ENCODE data around the gene AP1S2. TPM values are rescaled to one million over a fixed set of nuclear protein-coding genes. Genes with fewer than 3 reads are reported as not detected.

AP1S2 gene
- total RNA-seq, 2 donors from 2014 or later: 61.6 to 155 TPM

DNA sequence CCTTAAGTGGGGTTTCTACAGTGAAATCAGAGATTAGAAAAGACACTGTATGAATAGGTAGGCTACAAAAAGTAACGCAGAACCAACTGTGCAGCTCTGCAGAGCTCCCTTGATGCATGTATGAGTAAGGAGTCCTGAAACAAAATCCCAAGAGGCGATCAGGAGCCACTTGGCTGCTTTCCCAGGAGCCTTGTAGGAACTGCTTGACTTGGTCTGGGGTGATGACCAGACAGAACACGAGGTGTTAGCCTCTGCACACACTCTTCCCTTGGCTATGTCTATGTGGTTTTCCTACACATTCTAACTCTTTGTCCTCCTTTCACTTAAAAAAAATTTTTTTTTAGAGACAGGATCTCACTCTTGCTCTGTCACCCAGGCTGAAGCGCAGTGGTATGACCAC, 22.8 kb upstream of the AP1S2 start:
- TF ChIP-seq CTCF (IDR thresholded peaks at IDR 0.05): no peak
- ATAC-seq (ENCODE audit: insufficient number of reproducible peaks, low FRiP score, low read depth) (no peak), DNase-seq (ENCODE audit: low spot score) (no peak)
- Histone ChIP-seq H3K27ac (no peak overlapping the region), H3K9me3 (no peaks in the 10 kb centered on the region), H3K4me1 (ENCODE audit: control insufficient read depth in 1 of 2, low read depth in 2 of 2) (no peaks in the 10 kb centered on the region), H3K4me3 (no peak overlapping the region), H3K36me3 (no peaks in the 10 kb centered on the region), H3K27me3 (replicated peaks; ENCODE audit: insufficient read depth) (no peaks in the 10 kb centered on the region)

DNA sequence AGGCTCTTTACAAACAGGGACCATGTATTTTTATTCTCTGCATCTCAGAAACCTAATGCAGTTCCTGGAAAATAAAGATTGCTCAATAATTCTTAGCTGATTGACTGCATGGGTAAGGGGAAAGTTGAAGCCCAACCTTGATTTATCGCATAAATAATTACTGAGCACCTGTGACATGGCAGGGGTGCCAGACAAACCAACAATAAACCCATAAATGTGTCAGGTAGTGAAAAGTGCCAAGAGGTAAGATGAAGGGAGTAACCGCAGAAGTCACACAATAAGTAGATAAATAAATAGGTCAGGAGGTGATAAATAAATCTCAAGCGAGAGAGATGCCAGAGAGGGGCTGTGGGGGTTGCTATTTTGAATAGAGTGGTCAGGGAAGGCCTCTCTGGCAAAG, 20.1 kb upstream of the AP1S2 start:
- H3K27ac ChIP-seq: no peak overlapping the region
- no peaks in the 10 kb centered on the region for H3K4me1 ChIP-seq (ENCODE audit: control insufficient read depth in 1 of 2, low read depth in 2 of 2)
- no peaks in the 10 kb centered on the region for H3K27me3 ChIP-seq (replicated peaks; ENCODE audit: insufficient read depth)
- no peaks in the 10 kb centered on the region for H3K9me3 ChIP-seq
- H3K4me3 ChIP-seq: no peak overlapping the region
- no peak for TF ChIP-seq CTCF (IDR thresholded peaks at IDR 0.05)
- no peaks in the 10 kb centered on the region for H3K36me3 ChIP-seq
- DNase-seq (ENCODE audit: low spot score) (no peak), ATAC-seq (ENCODE audit: insufficient number of reproducible peaks, low FRiP score, low read depth) (no peak)

GRCh38 chrX:15873566-15873965, 19.0 kb upstream of the AP1S2 start:
- no peak overlapping the region for H3K27ac ChIP-seq
- DNase-seq (ENCODE audit: low spot score) (no peak), ATAC-seq (ENCODE audit: insufficient number of reproducible peaks, low FRiP score, low read depth) (no peak)
- no peaks in the 10 kb centered on the region for H3K36me3 ChIP-seq
- H3K4me3 ChIP-seq: no peak overlapping the region
- no peaks in the 10 kb centered on the region for H3K27me3 ChIP-seq (replicated peaks; ENCODE audit: insufficient read depth)
- H3K9me3 ChIP-seq: no peaks in the 10 kb centered on the region
- H3K4me1 ChIP-seq (ENCODE audit: control insufficient read depth in 1 of 2, low read depth in 2 of 2): no peaks in the 10 kb centered on the region
- TF ChIP-seq CTCF (IDR thresholded peaks at IDR 0.05): no peak

DNA sequence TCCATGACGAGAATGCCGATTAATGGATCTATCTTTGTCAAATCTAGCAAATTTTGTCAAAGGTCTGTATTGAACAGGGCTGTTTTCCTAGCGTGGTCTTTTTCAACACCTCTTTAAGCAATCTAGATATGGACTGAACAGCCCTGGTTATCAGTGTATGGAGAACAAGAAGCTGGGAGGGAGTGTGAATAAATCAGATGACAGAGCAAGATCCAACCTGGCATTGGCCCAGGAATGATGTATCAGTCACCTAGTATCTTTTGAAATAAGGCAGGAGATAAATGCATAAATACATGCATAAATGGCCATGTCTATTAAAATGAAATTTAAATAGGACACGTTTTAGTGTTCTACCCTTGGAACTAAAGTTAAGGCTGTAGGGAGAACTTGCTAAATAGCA, 15.7 kb upstream of the AP1S2 start:
- Histone ChIP-seq H3K4me3 (no peak overlapping the region), H3K9me3 (no peaks in the 10 kb centered on the region), H3K27me3 (replicated peaks; ENCODE audit: insufficient read depth) (no peaks in the 10 kb centered on the region), H3K4me1 (ENCODE audit: control insufficient read depth in 1 of 2, low read depth in 2 of 2) (no peaks in the 10 kb centered on the region), H3K36me3 (no peaks in the 10 kb centered on the region), H3K27ac (no peak overlapping the region)
- ATAC-seq (ENCODE audit: insufficient number of reproducible peaks, low FRiP score, low read depth): no peak
- no peak for DNase-seq (ENCODE audit: low spot score)
- TF ChIP-seq CTCF (IDR thresholded peaks at IDR 0.05): no peak

DNA sequence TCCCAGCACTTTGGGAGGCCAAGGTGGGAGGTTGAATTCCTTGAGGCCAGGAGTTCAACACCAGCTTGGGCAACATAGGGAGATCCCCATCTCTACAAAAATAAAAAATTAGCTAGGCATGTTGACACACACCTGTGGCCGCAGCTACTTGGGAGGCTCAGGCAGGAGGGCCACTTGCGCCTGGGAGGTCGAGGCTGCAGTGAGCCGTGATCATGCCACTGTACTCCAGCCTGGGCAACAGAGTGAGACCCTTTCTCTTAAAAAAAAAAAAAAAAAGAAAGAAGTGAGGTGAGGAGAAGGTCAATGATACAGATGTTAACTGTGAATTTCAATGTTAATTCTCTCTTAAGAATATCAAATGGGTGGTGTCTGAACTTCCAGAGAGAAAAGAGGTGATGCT, 15.1 kb upstream of the AP1S2 start:
- Histone ChIP-seq H3K27me3 (replicated peaks; ENCODE audit: insufficient read depth) (no peaks in the 10 kb centered on the region), H3K4me1 (ENCODE audit: control insufficient read depth in 1 of 2, low read depth in 2 of 2) (no peaks in the 10 kb centered on the region), H3K4me3 (no peak overlapping the region), H3K27ac (no peak overlapping the region), H3K36me3 (no peaks in the 10 kb centered on the region), H3K9me3 (no peaks in the 10 kb centered on the region)
- no peak for TF ChIP-seq CTCF (IDR thresholded peaks at IDR 0.05)
- DNase-seq (ENCODE audit: low spot score) (no peak), ATAC-seq (ENCODE audit: insufficient number of reproducible peaks, low FRiP score, low read depth) (no peak)
